Esophagus muscularis mucosa (tissue), 4 donors: ENCODE results near the gene MADD. TPM values are rescaled to one million over a fixed set of nuclear protein-coding genes. Genes with fewer than 3 reads are reported as not detected.

Source experiments
- DNase-seq: peaks from one replicate; pipeline ENCODE4 v3.0.0-alpha.2; 2017; ENCODE audit errors: extremely low spot score
- H3K27ac ChIP-seq, 4 donors: fragments of 200-600 bp; sonication (generic); replicated peaks in 1 of 4; 1 replicate in 3 of 4; 2 replicates in 1 of 4; pipeline ENCODE4 v1.5.1; 2016 to 2019; ENCODE audit warnings: mild to moderate bottlenecking in 1 of 4
- H3K27me3 ChIP-seq, 4 donors: fragments of 200-600 bp; sonication (generic); one replicate each; pipeline versions ENCODE4 v1.5.1 to v1.6.0; 2016 to 2019
- H3K36me3 ChIP-seq, 4 donors: fragments of 200-600 bp; sonication (generic); one replicate each; pipeline ENCODE4 v1.5.1; 2016 to 2019
- H3K4me1 ChIP-seq, 4 donors: fragments of 200-600 bp; sonication (generic); one replicate each; pipeline ENCODE4 v1.5.1; 2016 to 2019
- H3K4me3 ChIP-seq, 4 donors: fragments of 200-600 bp; sonication (generic); 1 replicate in 2 of 4; 2 replicates in 2 of 4; pipeline ENCODE4 v1.5.1; 2016 to 2019; ENCODE audit warnings: mild to moderate bottlenecking in 4 of 4, moderate library complexity in 1 of 4
- H3K9me3 ChIP-seq, 4 donors: fragments of 200-600 bp; sonication (generic); 1 replicate in 3 of 4; 2 replicates in 1 of 4; pipeline ENCODE4 v1.5.1; 2016 to 2019
- EP300 ChIP-seq: sonication (generic); formaldehyde crosslinking; IDR thresholded peaks from one replicate; pipeline ENCODE4 v1.6.1; 2017; ENCODE audit warnings: antibody characterized with exemption
- POLR2A ChIP-seq: fragments of 450-650 bp; IDR thresholded peaks from one replicate; pipeline ENCODE4 v1.6.1; 2017; ENCODE audit warnings: antibody characterized with exemption, moderate library complexity, mild to moderate bottlenecking, low read depth
- POLR2AphosphoS5 ChIP-seq, 2 donors: sonication (generic); formaldehyde crosslinking; IDR thresholded peaks; one replicate each; pipeline ENCODE4 v1.6.1; 2017; ENCODE audit warnings: antibody characterized with exemption in 2 of 2
- WGBS: methylation state at CpG from one replicate; pipeline ENCODE4 v1.1.5; 2018; 5-methylcytosine and 5-hydroxymethylcytosine counted together
- intact Hi-C: fragments of 100-400 bp; cut with DNase I; formaldehyde crosslinking; loops from one replicate; pipeline ENCODE4 v1.15.1; 2023
- total RNA-seq, 4 donors: library from RNA; depleted of rRNA; stranded (reverse); fragments of >200 nt; gene quantifications; one replicate each; pipeline versions ENCODE4 v1.1.0 to v1.2.1, GENCODE V29; 2016
- TF ChIP-seq, protein P1 (sequence below), 3 experiments: fragments of 200-600 bp in 2 of 3; fragments of 450-650 bp in 1 of 3; sonication (generic) in 2 of 3; IDR thresholded peaks; one replicate each; pipeline ENCODE4 v1.5.1; 2017 to 2019; ENCODE audit warnings: antibody characterized with exemption in 3 of 3, mild to moderate bottlenecking in 2 of 3, moderate library complexity in 1 of 3

Gene MADD
- total RNA-seq, 4 donors from 2014 or later: 27.8 to 35.4 (median 32.7) TPM

DNA sequence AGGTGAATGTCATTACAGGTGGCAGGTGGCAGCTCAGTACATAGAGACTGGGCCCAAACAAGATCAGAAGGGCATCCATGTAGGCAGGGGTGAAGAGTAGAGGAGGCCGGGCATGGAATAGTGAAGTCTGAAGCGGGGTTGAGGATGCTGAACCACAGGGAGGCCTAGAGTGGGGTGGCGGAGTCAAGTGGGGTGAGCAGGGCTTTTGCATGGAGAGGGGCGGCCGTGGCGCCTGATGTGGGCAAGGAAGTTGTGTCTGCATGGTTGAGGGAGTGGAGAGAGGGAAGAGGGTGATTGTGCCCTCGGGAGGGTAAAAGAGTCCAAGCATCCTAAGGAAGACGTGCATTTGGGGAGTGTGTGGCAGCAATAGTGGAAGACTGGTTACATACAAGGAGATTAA is 40.8 kb upstream of the MADD start:
- 95% methylated on average over 8 of the region's 8 CpGs for WGBS

DNA sequence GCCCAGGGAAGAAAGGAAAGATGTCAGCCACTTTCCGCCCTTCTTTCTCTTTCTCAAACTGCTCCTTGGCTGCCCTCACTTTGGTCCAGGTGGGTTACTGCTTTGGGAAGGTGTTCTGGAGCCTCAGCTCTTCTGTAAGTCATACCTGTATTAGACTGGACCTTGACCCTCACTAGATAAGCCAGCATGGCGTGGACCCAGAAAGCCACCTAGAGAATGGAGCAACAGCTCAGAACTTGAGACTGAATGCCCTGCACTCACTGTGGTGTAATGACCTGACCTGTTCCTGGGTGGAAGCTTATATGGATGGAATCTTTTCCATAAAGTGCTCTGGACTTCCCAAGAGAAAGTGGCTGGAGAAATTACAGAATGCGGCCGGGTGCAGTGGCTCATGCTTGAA is 36.9 kb upstream of the MADD start:
- WGBS: 97% methylated on average over 4 of the region's 4 CpGs
- H3K36me3 ChIP-seq: peaks cover 5 to 69% (median 15%) of the 10 kb centered on the region in 4 donors
- no peak for DNase-seq
- no peaks in the 10 kb centered on the region for H3K9me3 ChIP-seq
- H3K4me3 ChIP-seq: no peak overlapping the region
- peaks cover 11 to 17% (median 13%) of the 10 kb centered on the region in 4 donors for H3K4me1 ChIP-seq
- no peak for TF ChIP-seq EP300
- TF ChIP-seq, protein P1, sequence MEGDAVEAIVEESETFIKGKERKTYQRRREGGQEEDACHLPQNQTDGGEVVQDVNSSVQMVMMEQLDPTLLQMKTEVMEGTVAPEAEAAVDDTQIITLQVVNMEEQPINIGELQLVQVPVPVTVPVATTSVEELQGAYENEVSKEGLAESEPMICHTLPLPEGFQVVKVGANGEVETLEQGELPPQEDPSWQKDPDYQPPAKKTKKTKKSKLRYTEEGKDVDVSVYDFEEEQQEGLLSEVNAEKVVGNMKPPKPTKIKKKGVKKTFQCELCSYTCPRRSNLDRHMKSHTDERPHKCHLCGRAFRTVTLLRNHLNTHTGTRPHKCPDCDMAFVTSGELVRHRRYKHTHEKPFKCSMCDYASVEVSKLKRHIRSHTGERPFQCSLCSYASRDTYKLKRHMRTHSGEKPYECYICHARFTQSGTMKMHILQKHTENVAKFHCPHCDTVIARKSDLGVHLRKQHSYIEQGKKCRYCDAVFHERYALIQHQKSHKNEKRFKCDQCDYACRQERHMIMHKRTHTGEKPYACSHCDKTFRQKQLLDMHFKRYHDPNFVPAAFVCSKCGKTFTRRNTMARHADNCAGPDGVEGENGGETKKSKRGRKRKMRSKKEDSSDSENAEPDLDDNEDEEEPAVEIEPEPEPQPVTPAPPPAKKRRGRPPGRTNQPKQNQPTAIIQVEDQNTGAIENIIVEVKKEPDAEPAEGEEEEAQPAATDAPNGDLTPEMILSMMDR (IDR thresholded peaks at IDR 0.05): no peak
- no peak for TF ChIP-seq POLR2A
- TF ChIP-seq POLR2AphosphoS5 (IDR thresholded peaks at IDR 0.05): no peak
- H3K27me3 ChIP-seq: no peaks in the 10 kb centered on the region
- H3K27ac ChIP-seq: no peak overlapping the region
- intact Hi-C loops: no loop called here

More for the DNA sequence above, 40.8 kb upstream of the MADD start:
- intact Hi-C loops: no loop called here
- peaks cover 2 to 5% (median 3%) of the 10 kb centered on the region in 4 donors for H3K4me1 ChIP-seq
- H3K4me3 ChIP-seq: no peak overlapping the region
- no peaks in the 10 kb centered on the region for H3K27me3 ChIP-seq
- H3K27ac ChIP-seq: no peak overlapping the region
- H3K36me3 ChIP-seq: peaks cover 12 to 90% (median 36%) of the 10 kb centered on the region in 4 donors
- H3K9me3 ChIP-seq: no peaks in the 10 kb centered on the region
- DNase-seq: no peak
- TF ChIP-seq POLR2AphosphoS5 (IDR thresholded peaks at IDR 0.05): no peak
- no peak for TF ChIP-seq POLR2A
- TF ChIP-seq, protein P1 (IDR thresholded peaks at IDR 0.05): no peak
- TF ChIP-seq EP300: no peak

DNA sequence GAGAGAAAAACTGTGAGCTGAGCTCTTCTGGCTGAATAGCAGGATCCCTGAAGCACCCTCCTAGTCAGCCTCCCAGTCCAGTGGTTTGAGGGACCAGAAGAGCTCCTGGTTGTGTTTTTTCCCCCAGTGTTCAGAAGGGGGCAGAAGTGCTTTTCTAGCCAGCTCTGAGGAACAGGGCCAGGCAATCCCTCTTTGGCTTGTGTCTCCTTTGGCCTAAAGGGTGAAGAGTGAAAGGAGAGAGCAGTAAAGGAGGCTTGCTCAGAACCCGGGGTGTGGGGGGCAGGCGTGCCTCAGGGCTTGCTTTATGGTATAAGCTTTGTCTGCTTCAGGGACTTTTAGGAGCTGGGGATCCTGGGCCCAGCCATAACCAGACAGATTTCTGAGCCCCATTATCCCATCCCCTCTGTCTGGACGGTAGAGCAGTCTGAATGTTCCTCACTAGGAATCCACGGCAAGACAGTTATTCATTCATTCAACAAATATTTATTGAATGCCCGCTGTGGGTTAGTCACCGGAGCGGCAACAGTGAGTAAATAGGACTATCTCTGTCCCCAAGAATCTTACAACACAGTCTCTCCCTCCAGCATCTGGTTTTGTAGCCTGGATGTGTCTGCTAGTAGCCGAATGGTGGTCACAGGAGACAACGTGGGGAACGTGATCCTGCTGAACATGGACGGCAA is 35.8 kb upstream of the MADD start:
- Histone ChIP-seq H3K27ac (peak overlapping the region; percentile 20 to 70 (median 43)), H3K4me1 (peaks cover 11 to 17% (median 13%) of the 10 kb centered on the region in 4 donors), H3K36me3 (peaks cover 12 to 69% (median 20%) of the 10 kb centered on the region in 4 donors), H3K9me3 (no peaks in the 10 kb centered on the region), H3K4me3 (peak overlapping the region in 2 of 4 donors; percentile 14 to 19), H3K27me3 (no peaks in the 10 kb centered on the region)
- intact Hi-C loops: no loop called here
- WGBS: 53% methylated on average over 9 of the region's 11 CpGs
- TF ChIP-seq, protein P1 (IDR thresholded peaks at IDR 0.05): peak; percentile 16 to 32 (median 18)
- TF ChIP-seq POLR2A: no peak
- TF ChIP-seq POLR2AphosphoS5 (IDR thresholded peaks at IDR 0.05): no peak
- DNase-seq: no peak

DNA sequence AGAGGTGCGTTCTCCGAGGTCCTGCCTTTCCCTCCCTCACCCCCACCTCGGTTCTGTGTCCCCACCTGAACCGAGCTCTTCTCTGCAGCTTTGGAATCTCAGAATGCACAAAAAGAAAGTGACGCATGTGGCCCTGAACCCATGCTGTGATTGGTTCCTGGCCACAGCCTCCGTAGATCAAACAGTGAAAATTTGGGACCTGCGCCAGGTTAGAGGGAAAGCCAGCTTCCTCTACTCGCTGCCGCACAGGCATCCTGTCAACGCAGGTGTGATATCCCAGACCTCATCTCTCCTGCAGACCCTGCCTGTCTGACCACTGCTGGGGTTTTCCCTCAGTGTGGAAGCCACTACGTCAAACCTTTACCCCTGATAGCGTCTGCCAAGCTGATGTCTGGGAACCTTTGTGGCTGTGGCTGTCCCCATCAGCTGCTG is 35.2 kb upstream of the MADD start:
- DNase-seq: no peak
- Histone ChIP-seq H3K4me1 (peaks cover 11 to 17% (median 13%) of the 10 kb centered on the region in 4 donors), H3K9me3 (no peaks in the 10 kb centered on the region), H3K36me3 (peaks cover 18 to 69% (median 24%) of the 10 kb centered on the region in 4 donors), H3K4me3 (peak overlapping the region in 2 of 4 donors; percentile 14 to 19), H3K27me3 (no peaks in the 10 kb centered on the region), H3K27ac (peak overlapping the region; percentile 20 to 70 (median 43))
- TF ChIP-seq POLR2A: no peak
- TF ChIP-seq POLR2AphosphoS5 (IDR thresholded peaks at IDR 0.05): no peak
- TF ChIP-seq, protein P1 (IDR thresholded peaks at IDR 0.05): no peak
- TF ChIP-seq EP300: no peak
- intact Hi-C loops: no loop called here
- 52% methylated on average over 11 of the region's 12 CpGs for WGBS
